CD14-positive monocyte (primary cell): ENCODE results near the gene WRNIP1. TPM values are rescaled to one million over a fixed set of nuclear protein-coding genes. Genes with fewer than 3 reads are reported as not detected.

ENCODE experiments used
- DNase-seq, 3 donors: peaks; one replicate each; pipeline ENCODE4 v3.0.0-alpha.2; 2011 to 2022
- H2AFZ ChIP-seq: 2 replicates; pipeline ENCODE4 v1.6.0; 2012; ENCODE audit warnings: mild to moderate bottlenecking, low read depth, low read length, inconsistent platforms; ENCODE audit not compliant: insufficient read depth, poor library complexity, severe bottlenecking
- H3K27ac ChIP-seq, 2 donors: 1 replicate in 1 of 2; 2 replicates in 1 of 2; pipeline ENCODE4 v1.5.1; 2012 to 2013; ENCODE audit warnings: low read length in 2 of 2, control low read depth in 1 of 2, inconsistent platforms in 1 of 2, low read depth in 1 of 2, mild to moderate bottlenecking in 1 of 2
- H3K27me3 ChIP-seq, 2 donors: one replicate each; pipeline versions ENCODE4 v1.6.0 to v1.6.1; 2011 to 2013; ENCODE audit warnings: low read length in 2 of 2; ENCODE audit not compliant: control insufficient read depth in 2 of 2, insufficient read depth in 2 of 2
- H3K36me3 ChIP-seq, 2 donors: replicated peaks in 1 of 2; 1 replicate in 1 of 2; 2 replicates in 1 of 2; pipeline versions ENCODE4 v1.5.1 to v1.6.1; 2012 to 2013; ENCODE audit warnings: low read length in 2 of 2, control low read depth in 1 of 2, inconsistent platforms in 1 of 2, mild to moderate bottlenecking in 1 of 2; ENCODE audit not compliant: insufficient read depth in 2 of 2, control insufficient read depth in 1 of 2
- H3K4me1 ChIP-seq, 2 donors: 1 replicate in 1 of 2; 2 replicates in 1 of 2; pipeline versions ENCODE4 v1.5.1 to v1.6.1; 2012 to 2013; ENCODE audit warnings: low read length in 2 of 2, control low read depth in 1 of 2, inconsistent platforms in 1 of 2, mild to moderate bottlenecking in 1 of 2, moderate library complexity in 1 of 2; ENCODE audit not compliant: insufficient read depth in 2 of 2, control insufficient read depth in 1 of 2
- H3K4me2 ChIP-seq: replicated peaks from 2 replicates; pipeline ENCODE3; 2012; ENCODE audit warnings: low read length, moderate library complexity, mild to moderate bottlenecking; ENCODE audit not compliant: poor library complexity, severe bottlenecking; ENCODE audit errors: extremely low read depth
- H3K4me3 ChIP-seq, 3 experiments: fragments of 200-600 bp in 1 of 3; sonication (generic) in 1 of 3; replicated peaks in 1 of 3; 1 replicate in 2 of 3; 2 replicates in 1 of 3; pipeline ENCODE4 v1.5.1; 2011 to 2013; ENCODE audit warnings: low read length in 3 of 3, mild to moderate bottlenecking in 3 of 3, control low read depth in 2 of 3, low read depth in 2 of 3, inconsistent platforms in 1 of 3, moderate library complexity in 1 of 3
- H3K79me2 ChIP-seq: 2 replicates; pipeline ENCODE4 v1.6.0; 2012; ENCODE audit warnings: mild to moderate bottlenecking, control low read depth, inconsistent platforms, low read length, moderate library complexity; ENCODE audit not compliant: insufficient read depth
- H3K9ac ChIP-seq: 2 replicates; pipeline ENCODE4 v1.6.0; 2017; ENCODE audit warnings: low read length, mild to moderate bottlenecking; ENCODE audit not compliant: insufficient read depth, poor library complexity, severe bottlenecking
- H3K9me3 ChIP-seq, 2 donors: replicated peaks in 1 of 2; 1 replicate in 1 of 2; 2 replicates in 1 of 2; pipeline versions ENCODE4 v1.5.1 to v1.6.1; 2012 to 2013; ENCODE audit warnings: low read length in 2 of 2, control low read depth in 1 of 2; ENCODE audit not compliant: control insufficient read depth in 1 of 2, insufficient read depth in 1 of 2
- H4K20me1 ChIP-seq: 2 replicates; pipeline ENCODE4 v1.6.0; 2012; ENCODE audit warnings: mild to moderate bottlenecking, low read length, control low read depth, moderate library complexity; ENCODE audit not compliant: insufficient read depth
- H3K27ac Mint-ChIP-seq, 7 donors: one replicate each; pipeline ENCODE4 v1.8.0; 2020; ENCODE audit warnings: mild to moderate bottlenecking in 7 of 7, mixed read lengths in 7 of 7, moderate library complexity in 6 of 7, inconsistent platforms in 2 of 7
- H3K27me3 Mint-ChIP-seq, 3 donors: one replicate each; pipeline ENCODE4 v1.8.0; 2021 to 2022; ENCODE audit warnings: low read depth in 3 of 3, mild to moderate bottlenecking in 3 of 3, mixed read lengths in 3 of 3, moderate library complexity in 3 of 3, inconsistent platforms in 1 of 3
- H3K36me3 Mint-ChIP-seq, 2 donors: one replicate each; pipeline ENCODE4 v1.8.0; 2020; ENCODE audit warnings: mixed read lengths in 2 of 2, inconsistent platforms in 1 of 2, mild to moderate bottlenecking in 1 of 2
- H3K4me1 Mint-ChIP-seq: one replicate; pipeline ENCODE4 v1.8.0; 2020; ENCODE audit warnings: mild to moderate bottlenecking, mixed read lengths
- H3K4me3 Mint-ChIP-seq, 2 donors: one replicate each; pipeline ENCODE4 v1.8.0; 2020; ENCODE audit warnings: mild to moderate bottlenecking in 2 of 2, mixed read lengths in 2 of 2, moderate library complexity in 1 of 2
- H3K9me3 Mint-ChIP-seq, 7 donors: one replicate each; pipeline ENCODE4 v1.8.0; 2020 to 2022; ENCODE audit warnings: mixed read lengths in 7 of 7, mild to moderate bottlenecking in 6 of 7, moderate library complexity in 6 of 7, inconsistent platforms in 2 of 7
- WGBS: methylation state at CpG from one replicate; pipeline ENCODE4 v1.1.5; 2013; ENCODE audit warnings: missing lambda C conversion rate; ENCODE audit not compliant: insufficient coverage; 5-methylcytosine and 5-hydroxymethylcytosine counted together
- intact Hi-C, 2 donors: fragments of 100-400 bp; cut with micrococcal nuclease; formaldehyde crosslinking; loops; one replicate each; pipeline versions ENCODE4 v1.15.0 to v1.15.1; 2023
- polyA plus RNA-seq, 3 donors: library from polyadenylated mRNA; depleted of rRNA in 1 of 3; unstranded in 2 of 3; stranded (reverse) in 1 of 3; fragments of 300-500 nt in 2 of 3; fragments of >200 nt in 1 of 3; fragmentation: Illumina TruSeq in 2 of 3; gene quantifications; 1 replicate in 2 of 3; 2 replicates in 1 of 3; pipeline ENCODE4 v1.2.3, GENCODE V29; 2012 to 2021
- TF ChIP-seq, protein P1 (sequence below): fragments of 200-600 bp; IDR thresholded peaks from one replicate; pipeline ENCODE4 v1.8.0; 2022; ENCODE audit warnings: antibody characterized with exemption, mild to moderate bottlenecking

WRNIP1 gene
- polyA plus RNA-seq, 3 donors: 17.5 to 25.8 (median 17.8) TPM

DNA sequence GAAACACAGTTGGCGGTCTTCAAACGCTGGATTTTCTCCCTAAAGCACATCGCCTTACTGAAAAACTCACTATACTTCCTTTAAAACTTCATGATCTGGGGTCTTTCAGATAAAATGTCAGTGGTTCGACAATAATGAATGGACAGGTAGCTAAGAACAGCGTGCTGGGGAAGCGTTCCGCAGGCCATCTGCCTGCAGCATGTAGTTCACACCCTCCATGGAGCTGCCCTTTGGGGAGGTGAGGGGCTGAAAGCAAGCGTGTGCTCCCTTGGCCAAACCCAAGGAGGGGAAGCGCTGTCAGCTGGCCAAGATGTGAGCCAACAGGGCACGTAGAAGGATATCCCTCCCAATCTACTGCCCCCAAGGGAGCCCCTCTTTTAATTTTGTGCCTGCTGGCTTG is 35.3 kb upstream of the WRNIP1 start:
- peaks cover 32 to 35% of the 10 kb centered on the region in 2 donors for H3K4me1 ChIP-seq
- Mint-ChIP-seq H3K4me1 (peaks cover 55% of the 10 kb centered on the region), H3K36me3 (no peaks in the 10 kb centered on the region), H3K9me3 (no peaks in the 10 kb centered on the region), H3K27ac (no peak overlapping the region), H3K27me3 (peaks cover 0 to 1% (median 1%) of the 10 kb centered on the region in 3 donors), H3K4me3 (no peak overlapping the region)
- H3K79me2 ChIP-seq: no peaks in the 10 kb centered on the region
- DNase-seq: no peak
- H2AFZ ChIP-seq: no peak overlapping the region
- H3K27me3 ChIP-seq: no peaks in the 10 kb centered on the region
- TF ChIP-seq, protein P1, sequence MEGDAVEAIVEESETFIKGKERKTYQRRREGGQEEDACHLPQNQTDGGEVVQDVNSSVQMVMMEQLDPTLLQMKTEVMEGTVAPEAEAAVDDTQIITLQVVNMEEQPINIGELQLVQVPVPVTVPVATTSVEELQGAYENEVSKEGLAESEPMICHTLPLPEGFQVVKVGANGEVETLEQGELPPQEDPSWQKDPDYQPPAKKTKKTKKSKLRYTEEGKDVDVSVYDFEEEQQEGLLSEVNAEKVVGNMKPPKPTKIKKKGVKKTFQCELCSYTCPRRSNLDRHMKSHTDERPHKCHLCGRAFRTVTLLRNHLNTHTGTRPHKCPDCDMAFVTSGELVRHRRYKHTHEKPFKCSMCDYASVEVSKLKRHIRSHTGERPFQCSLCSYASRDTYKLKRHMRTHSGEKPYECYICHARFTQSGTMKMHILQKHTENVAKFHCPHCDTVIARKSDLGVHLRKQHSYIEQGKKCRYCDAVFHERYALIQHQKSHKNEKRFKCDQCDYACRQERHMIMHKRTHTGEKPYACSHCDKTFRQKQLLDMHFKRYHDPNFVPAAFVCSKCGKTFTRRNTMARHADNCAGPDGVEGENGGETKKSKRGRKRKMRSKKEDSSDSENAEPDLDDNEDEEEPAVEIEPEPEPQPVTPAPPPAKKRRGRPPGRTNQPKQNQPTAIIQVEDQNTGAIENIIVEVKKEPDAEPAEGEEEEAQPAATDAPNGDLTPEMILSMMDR: no peak
- no peaks in the 10 kb centered on the region for H3K36me3 ChIP-seq
- H4K20me1 ChIP-seq: no peaks in the 10 kb centered on the region
- no peak overlapping the region for H3K4me3 ChIP-seq
- no peak overlapping the region for H3K9ac ChIP-seq
- 93% methylated on average over 6 of the region's 10 CpGs for WGBS
- no peak overlapping the region for H3K4me2 ChIP-seq
- no peak overlapping the region for H3K27ac ChIP-seq
- H3K9me3 ChIP-seq: no peaks in the 10 kb centered on the region
- intact Hi-C loops: loop anchor here in 1 of 2 donors (10.0 kb wide), 1 partner anchor 195 kb away; no protein-coding TSS in a partner anchor

DNA sequence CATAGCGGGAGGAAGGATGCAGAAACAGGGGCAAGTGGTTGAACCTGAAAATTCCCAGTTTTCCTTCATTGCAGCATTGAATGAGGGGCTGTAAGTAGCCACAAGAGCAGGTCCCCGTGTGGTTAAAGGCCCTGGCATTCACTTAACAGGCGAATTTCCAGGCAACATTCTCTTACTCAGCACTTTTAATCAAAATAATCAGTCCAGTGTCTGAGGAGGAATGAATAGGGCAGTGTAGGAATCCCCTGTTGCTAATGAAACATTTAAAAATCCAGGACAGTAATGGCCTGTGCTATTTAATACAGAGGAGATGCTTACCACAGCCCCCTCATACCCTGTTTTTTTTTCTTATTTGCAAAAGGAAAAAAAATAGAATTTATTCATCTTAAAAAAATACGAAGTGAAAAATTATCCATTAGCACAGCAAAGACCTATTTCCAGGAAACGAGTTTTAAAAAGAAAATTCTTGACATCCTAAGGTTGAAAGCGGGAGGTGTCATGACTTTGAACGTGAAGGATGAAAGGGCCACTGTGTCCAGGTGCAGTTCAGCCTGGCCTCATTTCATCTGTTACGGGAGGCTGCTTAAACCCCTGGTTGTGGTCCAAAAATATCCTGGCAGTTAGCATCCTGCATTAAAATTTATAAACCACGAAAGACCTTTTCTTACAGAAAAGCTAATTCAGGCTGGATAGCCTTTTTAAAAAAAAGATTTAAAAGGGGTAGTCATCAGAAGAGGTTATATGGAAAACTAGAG is 34.7 kb upstream of the WRNIP1 start:
- 73% methylated on average over 2 of the region's 9 CpGs for WGBS
- Histone ChIP-seq H3K4me2 (no peak overlapping the region), H2AFZ (no peak overlapping the region), H4K20me1 (no peaks in the 10 kb centered on the region), H3K27ac (no peak overlapping the region), H3K9ac (no peak overlapping the region), H3K4me1 (peaks cover 32 to 35% of the 10 kb centered on the region in 2 donors), H3K36me3 (no peaks in the 10 kb centered on the region), H3K4me3 (no peak overlapping the region), H3K27me3 (no peaks in the 10 kb centered on the region), H3K9me3 (no peaks in the 10 kb centered on the region), H3K79me2 (no peaks in the 10 kb centered on the region)
- Mint-ChIP-seq H3K9me3 (no peaks in the 10 kb centered on the region), H3K36me3 (no peaks in the 10 kb centered on the region), H3K4me3 (no peak overlapping the region), H3K27me3 (peaks cover 0 to 1% (median 1%) of the 10 kb centered on the region in 3 donors), H3K27ac (no peak overlapping the region), H3K4me1 (peaks cover 53% of the 10 kb centered on the region)
- intact Hi-C loops: loop anchor here in 1 of 2 donors (10.0 kb wide), 1 partner anchor 196 kb away; no protein-coding TSS in a partner anchor
- no peak for DNase-seq
- TF ChIP-seq, protein P1: no peak
